Stimulated activated CD8-positive, alpha-beta memory T cell treated with anti-CD3 and anti-CD28 coated beads, Interleukin-4, amount 100 ng/mL, for 4 hours (primary cell): ENCODE results near the gene VPS41.

Experiments used
- DNase-seq, 2 donors: peaks; one replicate each; pipeline ENCODE4 v3.0.0-alpha.2; 2020; ENCODE audit warnings: low read depth in 2 of 2, low spot score in 1 of 2

VPS41 gene

GRCh38 chr7:38817526-38817925 is 91.5 kb downstream of the VPS41 start:
- no peak for DNase-seq

- DNase-seq = no peak
These were observed 95.2 kb downstream of the VPS41 start for GRCh38 chr7:38813768-38814167.

- DNase-seq = no peak
These were observed 102.1 kb downstream of the VPS41 start for GRCh38 chr7:38806912-38807311.

DNA sequence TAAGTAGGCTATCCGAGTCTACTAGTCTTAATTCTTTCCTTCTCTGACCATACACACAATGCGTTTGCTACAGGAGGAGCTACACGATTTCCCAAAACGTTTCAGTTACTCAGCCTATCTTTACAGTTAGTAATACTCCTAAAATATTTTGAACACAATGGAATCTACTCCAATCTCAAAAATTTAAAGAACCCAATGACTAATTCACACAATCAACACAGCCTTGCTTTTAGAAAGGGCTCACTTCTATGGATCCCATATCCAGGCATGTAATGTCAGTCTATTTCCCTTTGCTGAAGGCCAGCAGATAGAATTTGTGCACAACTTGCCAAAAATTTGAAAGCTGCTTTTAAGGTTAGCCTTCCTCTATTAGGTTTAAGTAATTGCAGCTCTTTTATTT is 107.2 kb downstream of the VPS41 start:
- no peak for DNase-seq

DNA sequence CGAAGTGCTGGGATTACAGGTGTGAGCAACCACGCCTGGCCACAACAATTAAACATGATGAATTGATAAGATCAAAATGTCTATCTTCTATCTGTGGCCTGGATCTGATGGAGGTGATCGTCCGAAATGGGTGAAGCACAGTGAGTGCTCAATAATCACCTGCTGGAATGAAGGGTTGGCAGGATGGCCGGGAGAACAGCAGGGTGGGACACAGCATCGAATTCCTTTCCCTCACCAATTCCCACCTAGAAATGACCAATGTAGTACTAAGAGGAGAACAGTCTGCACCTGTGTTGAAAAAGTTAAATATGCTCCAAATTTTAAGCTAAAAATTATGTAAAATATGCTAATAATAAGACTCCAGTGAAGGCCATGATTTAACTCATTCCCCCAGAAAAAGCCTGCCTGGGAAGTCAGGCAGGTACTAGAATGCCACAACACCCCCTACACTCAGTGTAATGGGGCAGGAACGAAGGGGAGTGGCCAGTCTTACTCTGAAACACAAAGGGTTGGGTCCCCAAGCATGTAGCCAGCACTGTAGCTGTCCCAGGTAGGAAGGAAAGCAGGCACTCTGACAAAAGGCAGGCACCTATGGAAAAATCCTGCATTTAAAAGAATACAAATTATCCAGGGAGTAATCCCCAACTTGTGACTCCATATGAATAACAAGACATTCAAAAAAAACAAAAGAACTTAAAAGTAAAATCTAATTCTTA is 110.3 kb downstream of the VPS41 start:
- no peak for DNase-seq

GRCh38 chr7:38796626-38797501 is 112.1 kb downstream of the VPS41 start:
- DNase-seq = peak in 1 of 2 donors; percentile 16

GRCh38 chr7:38795593-38795992 is 113.4 kb downstream of the VPS41 start:
- no peak for DNase-seq

GRCh38 chr7:38781991-38782390 is 127.0 kb downstream of the VPS41 start:
- no peak for DNase-seq

DNA sequence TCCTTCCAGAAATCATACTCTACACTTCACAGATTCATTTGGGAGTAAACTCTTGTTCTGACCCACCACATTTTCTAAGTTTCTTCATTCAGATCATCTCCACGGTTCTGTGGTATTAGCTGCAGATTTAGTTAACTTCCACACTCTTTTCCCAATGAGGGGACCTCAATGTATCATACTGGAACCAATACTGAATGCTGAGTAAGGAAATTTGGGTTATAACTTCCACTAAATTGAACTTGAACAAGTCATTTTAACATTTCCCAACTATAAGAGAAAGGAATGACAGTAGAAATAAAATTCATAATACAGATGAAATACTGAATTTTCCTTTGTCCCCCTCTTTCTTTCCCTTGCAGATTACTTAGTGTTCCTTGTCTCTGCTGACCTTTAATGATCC is 131.4 kb downstream of the VPS41 start:
- no peak for DNase-seq

GRCh38 chr7:38775506-38776175 is 133.3 kb downstream of the VPS41 start:
- no peak for DNase-seq

DNA sequence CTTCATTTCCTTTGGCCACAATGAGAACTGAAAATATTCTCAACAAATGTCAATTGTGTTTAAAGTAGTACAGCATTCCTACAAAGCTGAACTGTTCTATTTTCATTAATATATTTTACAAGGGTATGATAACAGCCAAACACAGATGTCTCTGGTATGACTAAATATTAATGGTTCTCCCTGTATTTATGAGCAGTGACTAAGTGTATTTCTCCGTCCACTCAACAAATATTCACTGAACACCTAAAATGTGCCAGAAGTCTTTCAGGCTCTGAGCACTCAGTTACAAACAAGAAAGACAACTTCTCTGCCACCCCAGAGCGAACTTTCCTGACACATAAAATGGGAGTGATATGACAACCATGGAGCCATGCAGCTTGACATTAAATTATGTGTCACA is 135.6 kb downstream of the VPS41 start:
- no peak for DNase-seq

GRCh38 chr7:38760226-38760625 is 148.8 kb downstream of the VPS41 start:
- DNase-seq = no peak

DNA sequence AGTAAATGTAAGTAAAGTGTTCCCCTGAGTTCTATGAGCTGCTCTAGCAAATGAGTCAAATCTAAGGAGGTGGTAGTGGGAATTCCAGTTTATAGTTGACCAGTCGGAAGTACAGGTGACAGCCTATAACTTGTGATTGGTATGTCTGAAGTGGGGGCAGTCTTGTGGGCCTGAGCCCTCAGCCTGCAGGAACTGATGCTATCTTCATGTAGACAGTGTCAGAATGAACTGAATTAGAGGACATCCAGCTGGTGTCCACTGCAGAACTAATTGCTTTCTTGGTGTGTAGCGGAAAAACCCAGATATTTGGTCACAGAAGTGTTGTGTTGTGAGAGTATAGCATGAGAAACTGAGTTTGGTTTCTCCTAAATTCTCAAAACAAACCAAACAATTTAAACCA is 150.0 kb downstream of the VPS41 start:
- no peak for DNase-seq

GRCh38 chr7:38757931-38758330 is 151.1 kb downstream of the VPS41 start:
- DNase-seq = no peak

DNA sequence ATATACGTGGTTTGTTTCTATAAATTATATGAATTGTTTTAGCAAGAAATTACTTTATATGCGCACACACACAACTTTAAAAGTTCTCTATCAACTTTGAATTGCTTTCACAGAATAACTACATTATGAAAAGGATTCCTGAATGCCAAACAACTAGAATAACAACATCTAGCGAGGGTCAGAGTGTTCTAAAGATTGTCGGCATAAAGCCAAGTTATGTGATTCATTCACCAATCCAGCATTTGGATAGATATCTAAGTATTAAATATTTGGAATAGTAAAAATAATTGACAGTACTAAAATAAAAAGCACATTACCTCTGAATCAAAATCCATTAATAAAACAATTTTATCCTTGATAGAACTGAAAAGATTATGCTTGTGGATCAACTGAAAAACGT is 152.5 kb downstream of the VPS41 start:
- no peak for DNase-seq

GRCh38 chr7:38753347-38753746 is 155.6 kb downstream of the VPS41 start:
- DNase-seq = no peak

DNA sequence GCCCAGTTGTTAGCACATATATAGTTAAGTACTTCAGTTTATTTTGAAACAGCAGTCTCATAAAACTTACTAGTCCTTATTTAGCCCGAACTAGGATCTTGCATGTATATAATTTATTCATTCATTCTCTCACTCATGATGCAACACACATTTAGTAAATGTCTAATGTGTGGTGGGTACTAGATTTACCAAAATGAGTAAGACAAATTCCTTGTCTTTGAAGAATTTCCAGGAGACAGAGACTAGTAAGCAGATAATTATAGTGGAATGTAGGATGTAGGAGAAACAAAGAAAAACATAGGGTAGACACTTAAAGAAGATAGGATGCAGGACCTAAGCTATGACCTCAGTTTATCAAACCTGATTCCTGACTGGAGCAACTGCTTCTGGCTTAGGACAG is 157.6 kb downstream of the VPS41 start:
- no peak for DNase-seq

- no peak for DNase-seq
These were observed 160.9 kb downstream of the VPS41 start for GRCh38 chr7:38748056-38748610.

DNA sequence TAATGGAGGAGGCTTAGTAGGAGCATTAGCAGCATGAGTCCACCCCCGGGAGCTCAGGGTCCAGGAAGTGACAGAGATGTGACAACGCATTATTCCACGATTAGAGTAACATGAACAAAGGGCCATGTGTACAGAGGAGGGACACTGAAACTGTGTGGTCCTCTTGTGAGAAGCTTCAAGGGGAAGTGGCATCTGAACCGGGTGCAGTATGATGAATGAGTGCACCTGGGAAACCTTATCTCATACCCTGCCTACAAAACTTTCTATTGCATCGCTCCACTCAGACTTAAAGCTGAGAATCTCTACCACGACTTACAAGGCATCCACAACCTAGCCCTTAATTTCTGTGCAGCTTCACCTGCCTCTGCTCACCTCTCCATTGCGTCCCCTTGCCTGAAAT is 162.6 kb downstream of the VPS41 start:
- no peak for DNase-seq

GRCh38 chr7:38744746-38745145 is 164.2 kb downstream of the VPS41 start:
- no peak for DNase-seq

DNA sequence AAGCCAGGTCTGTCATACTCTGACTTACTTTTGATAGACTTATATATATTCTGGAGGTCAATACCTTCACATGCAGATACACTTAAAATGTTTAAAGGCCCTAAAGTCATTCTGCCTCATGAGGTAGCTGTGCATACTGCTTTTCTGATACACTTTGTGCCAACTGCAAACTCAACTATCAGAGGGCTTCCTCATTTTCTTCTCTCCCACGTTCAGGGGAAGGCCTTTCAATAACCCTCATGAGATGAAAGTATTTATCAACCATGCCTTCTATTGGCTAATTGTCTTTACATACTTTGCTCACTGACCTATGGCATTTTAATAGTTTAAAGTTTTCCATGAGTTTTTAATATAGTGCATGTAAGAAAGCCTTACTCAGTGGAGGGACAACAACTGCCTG is 165.1 kb downstream of the VPS41 start:
- no peak for DNase-seq

DNA sequence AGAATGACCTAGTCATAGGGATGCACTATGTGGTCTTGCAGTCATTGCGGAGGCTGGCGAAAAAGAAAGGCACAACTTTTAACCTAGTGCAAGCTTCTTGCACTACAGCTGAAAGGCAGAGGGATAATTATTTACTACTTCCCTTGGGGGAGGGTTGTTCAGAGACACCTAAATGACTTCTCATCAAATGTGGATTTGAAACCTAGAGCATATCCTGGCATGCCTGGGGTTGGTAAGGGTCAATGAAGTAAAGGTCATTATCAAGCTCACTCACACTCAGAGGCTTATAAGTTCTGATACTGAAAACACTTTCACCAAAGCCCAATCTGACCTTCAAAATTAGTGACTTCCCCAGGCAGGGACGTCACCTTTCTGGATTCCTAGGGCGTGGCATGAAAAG is 168.9 kb downstream of the VPS41 start:
- DNase-seq = no peak
